Neural progenitor cell (in vitro differentiated cells): ENCODE results near the gene MXRA8. TPM values are rescaled to one million over a fixed set of nuclear protein-coding genes. Genes with fewer than 3 reads are reported as not detected.

Experiments
- DNase-seq: peaks from one replicate; pipeline ENCODE4 v3.0.0-alpha.2; 2016; ENCODE audit warnings: low spot score
- H2AFZ ChIP-seq: fragments of 200-600 bp; sonication (generic); replicated peaks from 2 replicates; pipeline ENCODE4 v1.6.1; 2016; ENCODE audit warnings: antibody characterized with exemption
- H3F3A ChIP-seq: fragments of 200-600 bp; sonication (generic); 2 replicates; pipeline ENCODE4 v1.6.1; 2016; ENCODE audit warnings: antibody characterized with exemption, low read depth
- H3K27ac ChIP-seq: fragments of 200-600 bp; sonication (generic); 2 replicates; pipeline ENCODE4 v1.5.1; 2016; ENCODE audit warnings: mild to moderate bottlenecking
- H3K27me3 ChIP-seq: fragments of 200-600 bp; sonication (generic); 2 replicates; pipeline ENCODE4 v1.6.1; 2016; ENCODE audit warnings: mild to moderate bottlenecking, moderate library complexity
- H3K36me3 ChIP-seq: fragments of 200-600 bp; sonication (generic); 2 replicates; pipeline ENCODE4 v1.5.1; 2016
- H3K4me1 ChIP-seq: fragments of 200-600 bp; sonication (generic); 2 replicates; pipeline ENCODE4 v1.6.1; 2016; ENCODE audit warnings: mixed run types
- H3K4me2 ChIP-seq: fragments of 200-600 bp; sonication (generic); 2 replicates; pipeline ENCODE4 v1.6.1; 2016
- H3K4me3 ChIP-seq: fragments of 200-600 bp; sonication (generic); 2 replicates; pipeline ENCODE4 v1.5.1; 2016
- H3K79me2 ChIP-seq: fragments of 200-600 bp; sonication (generic); 2 replicates; pipeline ENCODE4 v1.6.1; 2016; ENCODE audit warnings: low read depth
- H3K9ac ChIP-seq: fragments of 200-600 bp; sonication (generic); 2 replicates; pipeline ENCODE4 v1.6.1; 2016
- H3K9me3 ChIP-seq: fragments of 200-600 bp; sonication (generic); 2 replicates; pipeline ENCODE4 v1.5.1; 2016; ENCODE audit warnings: low read depth
- H4K20me1 ChIP-seq: fragments of 200-600 bp; sonication (generic); 2 replicates; pipeline ENCODE4 v1.6.1; 2016; ENCODE audit warnings: low read depth
- H3K27ac Mint-ChIP-seq: 3 replicates; pipeline ENCODE4 v1.8.0; 2021; ENCODE audit warnings: mixed read lengths
- H3K27me3 Mint-ChIP-seq: 2 replicates; pipeline ENCODE4 v1.8.0; 2022; ENCODE audit warnings: low read depth, mild to moderate bottlenecking, inconsistent platforms, moderate library complexity, mixed read lengths; ENCODE audit not compliant: insufficient read depth
- H3K36me3 Mint-ChIP-seq: 3 replicates; pipeline ENCODE4 v1.8.0; 2021; ENCODE audit warnings: mixed read lengths
- H3K4me1 Mint-ChIP-seq: 3 replicates; pipeline ENCODE4 v1.8.0; 2021; ENCODE audit warnings: mixed read lengths
- H3K4me3 Mint-ChIP-seq: 3 replicates; pipeline ENCODE4 v1.8.0; 2021; ENCODE audit warnings: mild to moderate bottlenecking, moderate library complexity, mixed read lengths
- H3K9me3 Mint-ChIP-seq: 3 replicates; pipeline ENCODE4 v1.8.0; 2020; ENCODE audit warnings: mixed read lengths
- CTCF ChIP-seq: fragments of 200-600 bp; sonication (generic); IDR thresholded peaks from 2 replicates; pipeline ENCODE4 v1.5.1; 2017; ENCODE audit warnings: antibody characterized with exemption, mild to moderate bottlenecking
- EZH2 ChIP-seq: fragments of 200-600 bp; sonication (generic); IDR thresholded peaks from 2 replicates; pipeline ENCODE4 v1.6.1; 2017; ENCODE audit warnings: antibody characterized with exemption, mild to moderate bottlenecking, moderate library complexity
- EZH2phosphoT487 ChIP-seq: fragments of 200-600 bp; sonication (generic); IDR thresholded peaks from 2 replicates; pipeline ENCODE4 v1.6.1; 2017; ENCODE audit warnings: antibody characterized with exemption
- total RNA-seq: library from RNA; depleted of rRNA; stranded (reverse); fragments of >200 nt; gene quantifications from 2 replicates; pipeline ENCODE4 v1.2.3, GENCODE V29; 2015; ENCODE audit warnings: low replicate concordance

The MXRA8 gene
- total RNA-seq, 1 donor from 2014 or later, result 6.8 TPM

- H3K9me3 ChIP-seq, result no peaks in the 10 kb centered on the region
- TF ChIP-seq EZH2 (no peak), EZH2phosphoT487 (no peak), CTCF (no peak)
- no peak overlapping the region for H3K4me3 ChIP-seq
- Mint-ChIP-seq H3K27ac (no peak overlapping the region), H3K36me3 (peaks cover 8% of the 10 kb centered on the region), H3K27me3 (peaks cover 8% of the 10 kb centered on the region), H3K9me3 (no peaks in the 10 kb centered on the region), H3K4me1 (peaks cover 6% of the 10 kb centered on the region), H3K4me3 (no peak overlapping the region)
- no peak overlapping the region for H3K27ac ChIP-seq
- H3K4me2 ChIP-seq, result no peak overlapping the region
- DNase-seq, result no peak
- H3K36me3 ChIP-seq, result no peaks in the 10 kb centered on the region
- peaks cover 33% of the 10 kb centered on the region for H3K79me2 ChIP-seq
- peaks cover 70% of the 10 kb centered on the region for H4K20me1 ChIP-seq
- no peak overlapping the region for H2AFZ ChIP-seq
- H3F3A ChIP-seq, result peaks cover 22% of the 10 kb centered on the region
- H3K9ac ChIP-seq, result no peak overlapping the region
- H3K4me1 ChIP-seq, result peaks cover 12% of the 10 kb centered on the region
- H3K27me3 ChIP-seq, result peaks cover 4% of the 10 kb centered on the region
Measured at GRCh38 chr1:1314237-1314586, 44.1 kb downstream of the MXRA8 start.

- Histone ChIP-seq H3K27me3 (peaks cover 10% of the 10 kb centered on the region), H3K27ac (no peak overlapping the region), H3K9me3 (no peaks in the 10 kb centered on the region), H3K4me2 (no peak overlapping the region), H4K20me1 (peaks cover 70% of the 10 kb centered on the region), H3K4me3 (no peak overlapping the region), H3K9ac (no peak overlapping the region), H3F3A (peaks cover 25% of the 10 kb centered on the region), H3K4me1 (peaks cover 17% of the 10 kb centered on the region), H3K36me3 (no peaks in the 10 kb centered on the region), H3K79me2 (peaks cover 28% of the 10 kb centered on the region), H2AFZ (no peak overlapping the region)
- TF ChIP-seq EZH2phosphoT487, result no peak
- TF ChIP-seq EZH2, result no peak
- TF ChIP-seq CTCF, result no peak
- Mint-ChIP-seq H3K4me3 (no peak overlapping the region), H3K4me1 (peaks cover 6% of the 10 kb centered on the region), H3K36me3 (peaks cover 6% of the 10 kb centered on the region), H3K27me3 (peaks cover 4% of the 10 kb centered on the region), H3K9me3 (no peaks in the 10 kb centered on the region), H3K27ac (no peak overlapping the region)
- DNase-seq, result no peak
Measured at GRCh38 chr1:1313500-1314236, 44.7 kb downstream of the MXRA8 start.

- H3K27ac Mint-ChIP-seq, result no peak overlapping the region
- Histone ChIP-seq H3K36me3 (no peaks in the 10 kb centered on the region), H3K27ac (no peak overlapping the region), H3K79me2 (peaks cover 19% of the 10 kb centered on the region), H4K20me1 (peaks cover 63% of the 10 kb centered on the region), H3K4me2 (no peak overlapping the region), H3K9me3 (no peaks in the 10 kb centered on the region), H3K4me1 (peaks cover 17% of the 10 kb centered on the region), H3K4me3 (no peak overlapping the region), H3K9ac (no peak overlapping the region), H3K27me3 (peaks cover 10% of the 10 kb centered on the region), H2AFZ (no peak overlapping the region), H3F3A (peaks cover 28% of the 10 kb centered on the region)
- no peak for DNase-seq
- H3K4me1 Mint-ChIP-seq, result peaks cover 6% of the 10 kb centered on the region
- H3K4me3 Mint-ChIP-seq, result no peak overlapping the region
- H3K36me3 Mint-ChIP-seq, result peaks cover 6% of the 10 kb centered on the region
- no peaks in the 10 kb centered on the region for H3K9me3 Mint-ChIP-seq
- peaks cover 4% of the 10 kb centered on the region for H3K27me3 Mint-ChIP-seq
- TF ChIP-seq EZH2phosphoT487 (no peak), EZH2 (no peak), CTCF (no peak)
Measured at GRCh38 chr1:1312450-1313314, 45.7 kb downstream of the MXRA8 start.
